ENCODE measurements around the gene FIBCD1. TPM values are rescaled to one million over a fixed set of nuclear protein-coding genes. Genes with fewer than 3 reads are reported as not detected.

FIBCD1 gene
- total RNA-seq, 2 donors from 2014 or later, result not detected

GRCh38 chr9:130894546-130894945 is 44.5 kb downstream of the FIBCD1 start:
- H3K4me3 Mint-ChIP-seq, result no peak overlapping the region
- ATAC-seq, result no peak
- H3K36me3 Mint-ChIP-seq, result no peaks in the 10 kb centered on the region
- DNase-seq (ENCODE audit: low spot score), result no peak
- H3K27me3 Mint-ChIP-seq, result no peaks in the 10 kb centered on the region
- no peak overlapping the region for H3K27ac Mint-ChIP-seq
- no peaks in the 10 kb centered on the region for H3K9me3 Mint-ChIP-seq
- no peaks in the 10 kb centered on the region for H3K4me1 Mint-ChIP-seq (ENCODE audit: low read depth in 2 of 2)

- peak in 1 of 2 donors; percentile 11 for ATAC-seq
Measured at GRCh38 chr9:130893341-130894101, 45.5 kb downstream of the FIBCD1 start.

GRCh38 chr9:130892477-130893304 is 46.4 kb downstream of the FIBCD1 start:
- Mint-ChIP-seq H3K27ac (no peak overlapping the region), H3K36me3 (no peaks in the 10 kb centered on the region), H3K4me3 (no peak overlapping the region), H3K9me3 (no peaks in the 10 kb centered on the region), H3K27me3 (no peaks in the 10 kb centered on the region), H3K4me1 (ENCODE audit: low read depth in 2 of 2) (no peaks in the 10 kb centered on the region)
- DNase-seq (ENCODE audit: low spot score), result no peak
- ATAC-seq, result no peak

More at GRCh38 chr9:130893341-130894101, 45.5 kb downstream of the FIBCD1 start:
- no peaks in the 10 kb centered on the region for H3K27me3 Mint-ChIP-seq
- no peaks in the 10 kb centered on the region for H3K4me1 Mint-ChIP-seq (ENCODE audit: low read depth in 2 of 2)
- DNase-seq (ENCODE audit: low spot score), result no peak
- H3K36me3 Mint-ChIP-seq, result no peaks in the 10 kb centered on the region
- H3K4me3 Mint-ChIP-seq, result no peak overlapping the region
- no peak overlapping the region for H3K27ac Mint-ChIP-seq
- H3K9me3 Mint-ChIP-seq, result no peaks in the 10 kb centered on the region

- Mint-ChIP-seq H3K4me1 (ENCODE audit: low read depth in 2 of 2) (no peaks in the 10 kb centered on the region), H3K36me3 (no peaks in the 10 kb centered on the region), H3K9me3 (no peaks in the 10 kb centered on the region), H3K27me3 (no peaks in the 10 kb centered on the region), H3K27ac (no peak overlapping the region), H3K4me3 (no peak overlapping the region)
- ATAC-seq, result no peak
- no peak for DNase-seq (ENCODE audit: low spot score)
Measured at GRCh38 chr9:130891688-130892476, 47.2 kb downstream of the FIBCD1 start.

GRCh38 chr9:130890870-130891687 is 48.0 kb downstream of the FIBCD1 start:
- no peaks in the 10 kb centered on the region for H3K4me1 Mint-ChIP-seq (ENCODE audit: low read depth in 2 of 2)
- ATAC-seq, result no peak

GRCh38 chr9:130890124-130890523 is 48.9 kb downstream of the FIBCD1 start:
- H3K4me1 Mint-ChIP-seq (ENCODE audit: low read depth in 2 of 2), result no peaks in the 10 kb centered on the region
- no peaks in the 10 kb centered on the region for H3K27me3 Mint-ChIP-seq
- H3K27ac Mint-ChIP-seq, result no peak overlapping the region
- no peak overlapping the region for H3K4me3 Mint-ChIP-seq
- ATAC-seq (no peak), DNase-seq (ENCODE audit: low spot score) (no peak)
- no peaks in the 10 kb centered on the region for H3K9me3 Mint-ChIP-seq
- no peaks in the 10 kb centered on the region for H3K36me3 Mint-ChIP-seq

More at GRCh38 chr9:130890870-130891687, 48.0 kb downstream of the FIBCD1 start:
- H3K4me3 Mint-ChIP-seq, result no peak overlapping the region
- no peaks in the 10 kb centered on the region for H3K36me3 Mint-ChIP-seq
- no peak overlapping the region for H3K27ac Mint-ChIP-seq
- no peaks in the 10 kb centered on the region for H3K27me3 Mint-ChIP-seq
- H3K9me3 Mint-ChIP-seq, result no peaks in the 10 kb centered on the region
- DNase-seq (ENCODE audit: low spot score), result no peak

- H3K36me3 Mint-ChIP-seq, result no peaks in the 10 kb centered on the region
- no peaks in the 10 kb centered on the region for H3K4me1 Mint-ChIP-seq (ENCODE audit: low read depth in 2 of 2)
- DNase-seq (ENCODE audit: low spot score) (no peak), ATAC-seq (no peak)
- H3K4me3 Mint-ChIP-seq, result no peak overlapping the region
- no peaks in the 10 kb centered on the region for H3K27me3 Mint-ChIP-seq
- no peak overlapping the region for H3K27ac Mint-ChIP-seq
- H3K9me3 Mint-ChIP-seq, result no peaks in the 10 kb centered on the region
Measured at GRCh38 chr9:130888146-130888885, 50.7 kb downstream of the FIBCD1 start.

GRCh38 chr9:130887494-130888144 is 51.4 kb downstream of the FIBCD1 start:
- Mint-ChIP-seq H3K4me3 (no peak overlapping the region), H3K27me3 (no peaks in the 10 kb centered on the region), H3K9me3 (no peaks in the 10 kb centered on the region), H3K4me1 (ENCODE audit: low read depth in 2 of 2) (no peaks in the 10 kb centered on the region), H3K27ac (no peak overlapping the region), H3K36me3 (no peaks in the 10 kb centered on the region)
- DNase-seq (ENCODE audit: low spot score) (no peak), ATAC-seq (no peak)

- no peak overlapping the region for H3K27ac Mint-ChIP-seq
Measured at GRCh38 chr9:130886981-130887380, 52.1 kb downstream of the FIBCD1 start.

GRCh38 chr9:130885484-130886375 is 53.3 kb downstream of the FIBCD1 start:
- Mint-ChIP-seq H3K27me3 (no peaks in the 10 kb centered on the region), H3K4me3 (no peak overlapping the region), H3K9me3 (no peaks in the 10 kb centered on the region), H3K27ac (no peak overlapping the region), H3K4me1 (ENCODE audit: low read depth in 2 of 2) (no peaks in the 10 kb centered on the region), H3K36me3 (no peaks in the 10 kb centered on the region)
- ATAC-seq, result no peak
- no peak for DNase-seq (ENCODE audit: low spot score)

More at GRCh38 chr9:130886981-130887380, 52.1 kb downstream of the FIBCD1 start:
- Mint-ChIP-seq H3K4me1 (ENCODE audit: low read depth in 2 of 2) (no peaks in the 10 kb centered on the region), H3K27me3 (no peaks in the 10 kb centered on the region), H3K4me3 (no peak overlapping the region), H3K9me3 (no peaks in the 10 kb centered on the region), H3K36me3 (no peaks in the 10 kb centered on the region)
- DNase-seq (ENCODE audit: low spot score) (no peak), ATAC-seq (no peak)

- H3K36me3 Mint-ChIP-seq, result no peaks in the 10 kb centered on the region
- no peaks in the 10 kb centered on the region for H3K27me3 Mint-ChIP-seq
- no peaks in the 10 kb centered on the region for H3K4me1 Mint-ChIP-seq (ENCODE audit: low read depth in 2 of 2)
- DNase-seq (ENCODE audit: low spot score) (no peak), ATAC-seq (no peak)
- H3K4me3 Mint-ChIP-seq, result no peak overlapping the region
- H3K27ac Mint-ChIP-seq, result no peak overlapping the region
- H3K9me3 Mint-ChIP-seq, result no peaks in the 10 kb centered on the region
Measured at GRCh38 chr9:130884542-130885483, 54.2 kb downstream of the FIBCD1 start.

All from natural killer cell treated with Interleukin-12 subunit alpha and Interleukin-12 subunit beta and Interleukin-15 and Interleukin-18, amount 100 ng/mL, for 72 hours (primary cell).